ENCODE data around the gene DHX16. TPM values are rescaled to one million over a fixed set of nuclear protein-coding genes. Genes with fewer than 3 reads are reported as not detected.

DHX16 gene
- total and polyA plus RNA-seq, 9 of the 15 experiments (the other 6 are each of a cell fraction or from before 2014, with no cell fraction given): 14.6 to 66.1 (median 47.5) TPM

DNA sequence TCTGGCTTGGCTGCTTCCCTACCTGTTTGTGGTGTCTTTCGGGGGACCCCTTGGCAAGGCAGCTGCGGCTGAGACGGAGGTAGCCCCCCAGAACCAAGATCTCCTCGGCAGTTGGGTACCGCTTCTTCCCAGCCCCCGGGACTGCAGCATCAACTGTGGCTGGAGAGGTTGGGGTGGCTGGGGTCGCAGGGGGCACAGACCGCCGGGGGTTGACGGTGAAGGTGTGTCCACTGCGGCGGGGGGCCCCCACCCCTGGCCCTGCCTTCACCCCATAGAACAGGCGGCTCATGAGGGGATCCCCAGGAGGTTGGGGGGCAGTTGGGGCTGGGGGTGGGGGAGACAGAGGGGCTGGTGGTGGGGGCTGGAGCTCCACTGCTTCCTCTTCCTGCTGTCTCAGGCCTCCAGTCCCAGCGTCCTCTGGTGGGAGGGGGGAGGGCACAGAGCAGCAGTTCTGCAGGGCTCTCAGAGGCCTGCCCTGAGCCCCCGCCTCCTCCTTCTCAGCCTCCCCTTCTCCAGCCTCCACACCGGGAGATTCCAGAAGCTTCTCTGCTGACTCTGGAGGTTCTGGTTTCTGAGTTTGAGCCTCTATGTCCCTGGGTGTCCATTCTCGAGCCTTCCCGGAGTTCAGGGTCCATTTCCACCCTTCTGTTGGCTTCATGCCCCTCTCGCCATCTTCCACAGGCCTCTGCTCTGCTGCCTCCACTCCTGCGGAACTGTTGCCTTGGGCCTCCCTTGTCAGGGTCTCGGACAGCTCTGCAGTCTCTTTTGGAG is 11.8 kb upstream of the DHX16 start (continued):
- TF ChIP-seq SMAD1 (IDR thresholded peaks at IDR 0.05; ENCODE audit: low read depth, low read length, partially characterized antibody) (no peak), TCF3 (CRISPR knock-in tag; IDR thresholded peaks at IDR 0.05) (no peak)

GRCh38 chr6:30683980-30684338 is 11.2 kb upstream of the DHX16 start:
- no TSS peak for BruUV-seq (replicated peaks)
- in situ Hi-C loops (cut with MboI): no loop called here
- no peaks in the 10 kb centered on the region for H3K9me3 ChIP-seq (replicated peaks; ENCODE audit: control insufficient read depth, insufficient read depth, low read depth, low read length)
- 0% methylated on average over 2 of the region's 2 CpGs for WGBS (ENCODE audit: insufficient coverage, low coverage, missing lambda C conversion rate)
- POLR2A ChIA-PET: interaction anchor here (0.9 to 7.0 kb wide), 4 partner anchors 36 to 69 kb away, joined by 3 to 118 read pairs (median 4); partner anchors contain the start of genes MDC1 and TUBB
- no peaks in the 10 kb centered on the region for H3K9me1 ChIP-seq (ENCODE audit: control insufficient read depth, insufficient read depth, low read length)
- no peaks in the 10 kb centered on the region for H3K27me3 ChIP-seq (ENCODE audit: control insufficient read depth in 2 of 2, insufficient read depth in 2 of 2, low read length in 2 of 2)
- peaks cover 25% of the 10 kb centered on the region for H3K36me3 ChIP-seq (ENCODE audit: control insufficient read depth, insufficient read depth, low read length)
- no peaks in the 10 kb centered on the region; the same call in 1 of the 2 replicates for H4K20me1 ChIP-seq (replicated peaks; ENCODE audit: control insufficient read depth, insufficient read depth, low read length)
- peak overlapping the region; percentile 97 for H3K4me2 ChIP-seq (ENCODE audit: insufficient read depth, low read length)
- peaks cover 53 to 92% of the 10 kb centered on the region in 2 experiments for H3K4me1 ChIP-seq (replicated peaks in 1 of 2; ENCODE audit: control insufficient read depth in 2 of 2, insufficient read depth in 2 of 2, low read length in 2 of 2)
- peaks cover 94% of the 10 kb centered on the region for H3K79me2 ChIP-seq (ENCODE audit: control insufficient read depth, insufficient read depth, low read length)
- intact Hi-C loops (cut with micrococcal nuclease): loop anchor here (5.0 to 10.0 kb wide), 2 partner anchors 131 to 403 kb away; no protein-coding TSS in a partner anchor
- peak overlapping the region; percentile 81 to 95 for H3K9ac ChIP-seq (ENCODE audit: insufficient read depth in 1 of 2, low read depth in 2 of 2, low read length in 2 of 2)
- no peak for ATAC-seq
- peak; percentile 23 for FAIRE-seq
- H3K27ac ChIP-seq (ENCODE audit: extremely low read depth, low read depth, low read length): peak overlapping the region; percentile 88
- CTCF ChIA-PET (ENCODE audit: low intra/inter-chr PET ratio): interaction anchor here (0.6 kb wide), 1 partner anchor 200 kb away, joined by 3 read pairs; no protein-coding TSS in a partner anchor
- peak overlapping the region; percentile 25; the same call in 1 of the 2 replicates for H2AFZ ChIP-seq (ENCODE audit: low read depth, low read length)
- DNase-seq (ENCODE audit: extremely low read depth in 1 of 4, low spot score in 3 of 4): peak in 2 of 4 experiments; percentile 6 to 39
- H3K4me3 ChIP-seq: peak overlapping the region; percentile 81
- TF ChIP-seq NR4A1 (CRISPR knock-in tag; IDR thresholded peaks at IDR 0.05): no peak
- TF ChIP-seq NR4A1 (tag; IDR thresholded peaks at IDR 0.05): no peak
- no peak for TF ChIP-seq ZNF398 (CRISPR knock-in tag; IDR thresholded peaks at IDR 0.05)
- no peak for TF ChIP-seq FOSL1 (tag; conservative IDR thresholded peaks at IDR 0.05)
- TF ChIP-seq CREB3 (tag; conservative IDR thresholded peaks at IDR 0.05; ENCODE audit: low read depth): no peak
- 0 out of 4 replicates have a peak, but pooled peaks of 1 of the 2 experiments have one; percentile 7 for TF ChIP-seq NRF1 (conservative IDR thresholded peaks at IDR 0.05 in 1 of 2, IDR thresholded peaks at IDR 0.05 in 1 of 2)
- TF ChIP-seq, protein P1, sequence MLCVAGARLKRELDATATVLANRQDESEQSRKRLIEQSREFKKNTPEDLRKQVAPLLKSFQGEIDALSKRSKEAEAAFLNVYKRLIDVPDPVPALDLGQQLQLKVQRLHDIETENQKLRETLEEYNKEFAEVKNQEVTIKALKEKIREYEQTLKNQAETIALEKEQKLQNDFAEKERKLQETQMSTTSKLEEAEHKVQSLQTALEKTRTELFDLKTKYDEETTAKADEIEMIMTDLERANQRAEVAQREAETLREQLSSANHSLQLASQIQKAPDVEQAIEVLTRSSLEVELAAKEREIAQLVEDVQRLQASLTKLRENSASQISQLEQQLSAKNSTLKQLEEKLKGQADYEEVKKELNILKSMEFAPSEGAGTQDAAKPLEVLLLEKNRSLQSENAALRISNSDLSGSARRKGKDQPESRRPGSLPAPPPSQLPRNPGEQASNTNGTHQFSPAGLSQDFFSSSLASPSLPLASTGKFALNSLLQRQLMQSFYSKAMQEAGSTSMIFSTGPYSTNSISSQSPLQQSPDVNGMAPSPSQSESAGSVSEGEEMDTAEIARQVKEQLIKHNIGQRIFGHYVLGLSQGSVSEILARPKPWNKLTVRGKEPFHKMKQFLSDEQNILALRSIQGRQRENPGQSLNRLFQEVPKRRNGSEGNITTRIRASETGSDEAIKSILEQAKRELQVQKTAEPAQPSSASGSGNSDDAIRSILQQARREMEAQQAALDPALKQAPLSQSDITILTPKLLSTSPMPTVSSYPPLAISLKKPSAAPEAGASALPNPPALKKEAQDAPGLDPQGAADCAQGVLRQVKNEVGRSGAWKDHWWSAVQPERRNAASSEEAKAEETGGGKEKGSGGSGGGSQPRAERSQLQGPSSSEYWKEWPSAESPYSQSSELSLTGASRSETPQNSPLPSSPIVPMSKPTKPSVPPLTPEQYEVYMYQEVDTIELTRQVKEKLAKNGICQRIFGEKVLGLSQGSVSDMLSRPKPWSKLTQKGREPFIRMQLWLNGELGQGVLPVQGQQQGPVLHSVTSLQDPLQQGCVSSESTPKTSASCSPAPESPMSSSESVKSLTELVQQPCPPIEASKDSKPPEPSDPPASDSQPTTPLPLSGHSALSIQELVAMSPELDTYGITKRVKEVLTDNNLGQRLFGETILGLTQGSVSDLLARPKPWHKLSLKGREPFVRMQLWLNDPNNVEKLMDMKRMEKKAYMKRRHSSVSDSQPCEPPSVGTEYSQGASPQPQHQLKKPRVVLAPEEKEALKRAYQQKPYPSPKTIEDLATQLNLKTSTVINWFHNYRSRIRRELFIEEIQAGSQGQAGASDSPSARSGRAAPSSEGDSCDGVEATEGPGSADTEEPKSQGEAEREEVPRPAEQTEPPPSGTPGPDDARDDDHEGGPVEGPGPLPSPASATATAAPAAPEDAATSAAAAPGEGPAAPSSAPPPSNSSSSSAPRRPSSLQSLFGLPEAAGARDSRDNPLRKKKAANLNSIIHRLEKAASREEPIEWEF (CRISPR knock-in tag; IDR thresholded peaks at IDR 0.05): no peak
- TF ChIP-seq FOXM1 (IDR thresholded peaks at IDR 0.05; ENCODE audit: low read depth): 0 out of 2 replicates have a peak, but pooled peaks have one; percentile 10
- TF ChIP-seq FOXM1 (CRISPR knock-in tag; IDR thresholded peaks at IDR 0.05; ENCODE audit: low read depth): no peak

Measured in K562 (cell line).